Stromal cell of bone marrow (primary cell): Measurements from ENCODE around the gene SCARB2.

Source experiments
- DNase-seq: peaks from one replicate; pipeline ENCODE4 v3.0.0-alpha.2; 2012; ENCODE audit warnings: low read depth

SCARB2 gene

GRCh38 chr4:76198411-76199237 lies 15.0 kb downstream of the SCARB2 start:
- DNase-seq = no peak

GRCh38 chr4:76197971-76198410 lies 15.6 kb downstream of the SCARB2 start:
- no peak for DNase-seq

- no peak for DNase-seq
Measured at GRCh38 chr4:76197031-76197743, 16.4 kb downstream of the SCARB2 start.

- DNase-seq = no peak
Measured at GRCh38 chr4:76196376-76196775, 17.2 kb downstream of the SCARB2 start.

- DNase-seq = no peak
Measured at GRCh38 chr4:76195326-76195725, 18.3 kb downstream of the SCARB2 start.

- DNase-seq = peak; percentile 93
Measured at GRCh38 chr4:76194325-76194724, 19.3 kb downstream of the SCARB2 start.

GRCh38 chr4:76192236-76192635 lies 21.4 kb downstream of the SCARB2 start:
- no peak for DNase-seq

- no peak for DNase-seq
Measured at GRCh38 chr4:76188557-76188956, 25.1 kb downstream of the SCARB2 start.

GRCh38 chr4:76188149-76188548 lies 25.5 kb downstream of the SCARB2 start:
- no peak for DNase-seq

- no peak for DNase-seq
Measured at GRCh38 chr4:76187152-76187551, 26.5 kb downstream of the SCARB2 start.

- DNase-seq = no peak
Measured at GRCh38 chr4:76182463-76182862, 31.2 kb downstream of the SCARB2 start.

- DNase-seq = peak; percentile 47
Measured at GRCh38 chr4:76179398-76180318, 34.0 kb downstream of the SCARB2 start.

- DNase-seq = no peak
Measured at GRCh38 chr4:76178296-76178695, 35.3 kb downstream of the SCARB2 start.

- no peak for DNase-seq
Measured at GRCh38 chr4:76177709-76178108, 35.9 kb downstream of the SCARB2 start.

GRCh38 chr4:76175336-76175735 lies 38.3 kb downstream of the SCARB2 start:
- no peak for DNase-seq

GRCh38 chr4:76174216-76174615 lies 39.4 kb downstream of the SCARB2 start:
- DNase-seq = no peak

- DNase-seq = no peak
Measured at GRCh38 chr4:76168688-76169087, 44.9 kb downstream of the SCARB2 start.

- DNase-seq = no peak
Measured at GRCh38 chr4:76166480-76166879, 47.1 kb downstream of the SCARB2 start.

- DNase-seq = no peak
Measured at GRCh38 chr4:76160355-76160754, 53.3 kb downstream of the SCARB2 start.

- no peak for DNase-seq
Measured at GRCh38 chr4:76156635-76157034, 57.0 kb downstream of the SCARB2 start.

- no peak for DNase-seq
Measured at GRCh38 chr4:76155979-76156378, 57.6 kb downstream of the SCARB2 start.

- no peak for DNase-seq
Measured at GRCh38 chr4:76153356-76153755, 60.3 kb downstream of the SCARB2 start.
